LNCAP (cell line): ENCODE data around the gene IDUA.

Source experiments
- TF ChIP-seq, protein P1 (sequence below): fragments of 450-650 bp; IDR thresholded peaks from 2 replicates; pipeline ENCODE4 v1.5.1; 2017; ENCODE audit warnings: mild to moderate bottlenecking

Gene IDUA

DNA sequence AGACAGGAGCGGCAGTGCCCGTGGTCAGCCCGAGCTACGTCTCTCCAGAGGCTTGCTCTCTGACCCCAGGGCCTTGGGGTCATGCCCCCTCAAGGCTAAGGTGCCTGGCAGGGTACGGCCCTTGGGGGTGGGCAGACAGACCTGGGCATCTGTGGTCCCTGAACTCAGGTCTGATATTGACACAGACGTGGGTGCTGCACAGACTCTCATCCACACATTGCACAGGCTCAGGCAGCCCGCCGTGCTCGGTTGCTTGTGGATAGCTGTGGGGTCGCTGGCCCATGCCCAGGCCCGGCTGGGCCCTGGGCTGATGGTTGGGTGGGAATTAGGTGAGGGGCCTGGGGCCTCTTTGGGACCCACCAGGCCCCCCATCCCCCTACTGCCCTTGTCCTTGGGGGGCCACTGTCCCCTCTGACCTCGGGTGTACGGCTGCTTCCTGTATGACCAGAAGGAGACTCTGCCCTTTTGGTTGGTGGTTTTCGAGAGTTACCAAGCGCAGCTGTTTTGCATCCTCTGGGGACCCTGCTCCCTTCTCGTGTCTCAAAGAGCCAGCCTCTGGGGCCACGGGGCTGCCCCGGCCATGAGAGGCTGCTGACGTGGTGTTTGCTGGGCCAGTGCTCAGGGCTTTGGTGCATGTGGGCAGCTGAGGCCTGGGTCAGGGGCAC is 34.7 kb downstream of the IDUA start:
- TF ChIP-seq, protein P1, sequence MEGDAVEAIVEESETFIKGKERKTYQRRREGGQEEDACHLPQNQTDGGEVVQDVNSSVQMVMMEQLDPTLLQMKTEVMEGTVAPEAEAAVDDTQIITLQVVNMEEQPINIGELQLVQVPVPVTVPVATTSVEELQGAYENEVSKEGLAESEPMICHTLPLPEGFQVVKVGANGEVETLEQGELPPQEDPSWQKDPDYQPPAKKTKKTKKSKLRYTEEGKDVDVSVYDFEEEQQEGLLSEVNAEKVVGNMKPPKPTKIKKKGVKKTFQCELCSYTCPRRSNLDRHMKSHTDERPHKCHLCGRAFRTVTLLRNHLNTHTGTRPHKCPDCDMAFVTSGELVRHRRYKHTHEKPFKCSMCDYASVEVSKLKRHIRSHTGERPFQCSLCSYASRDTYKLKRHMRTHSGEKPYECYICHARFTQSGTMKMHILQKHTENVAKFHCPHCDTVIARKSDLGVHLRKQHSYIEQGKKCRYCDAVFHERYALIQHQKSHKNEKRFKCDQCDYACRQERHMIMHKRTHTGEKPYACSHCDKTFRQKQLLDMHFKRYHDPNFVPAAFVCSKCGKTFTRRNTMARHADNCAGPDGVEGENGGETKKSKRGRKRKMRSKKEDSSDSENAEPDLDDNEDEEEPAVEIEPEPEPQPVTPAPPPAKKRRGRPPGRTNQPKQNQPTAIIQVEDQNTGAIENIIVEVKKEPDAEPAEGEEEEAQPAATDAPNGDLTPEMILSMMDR: no peak

DNA sequence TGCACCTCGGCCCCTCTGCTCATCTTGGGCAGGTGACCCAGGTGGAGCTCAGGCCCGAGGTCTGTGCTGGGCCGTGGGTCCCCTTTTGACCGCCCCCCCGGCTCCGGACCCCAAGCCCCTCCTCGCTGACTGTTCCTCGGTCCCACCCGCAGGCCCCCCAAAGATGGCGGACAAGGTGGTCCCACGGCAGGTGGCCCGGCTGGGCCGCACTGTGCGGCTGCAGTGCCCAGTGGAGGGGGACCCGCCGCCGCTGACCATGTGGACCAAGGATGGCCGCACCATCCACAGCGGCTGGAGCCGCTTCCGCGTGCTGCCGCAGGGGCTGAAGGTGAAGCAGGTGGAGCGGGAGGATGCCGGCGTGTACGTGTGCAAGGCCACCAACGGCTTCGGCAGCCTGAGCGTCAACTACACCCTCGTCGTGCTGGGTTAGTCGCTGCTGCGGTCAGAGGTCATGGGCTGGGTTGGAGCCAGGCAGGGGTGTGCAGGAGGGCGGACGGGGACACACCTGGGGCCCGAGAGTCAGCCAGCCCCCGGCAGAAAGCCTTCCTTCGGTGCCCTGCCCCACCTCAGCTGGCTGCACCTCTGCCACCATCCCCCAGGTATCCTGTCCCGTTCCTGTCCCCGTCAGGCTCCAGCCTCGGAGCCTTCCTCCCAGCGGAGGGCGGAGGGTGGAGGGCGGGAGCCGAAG is 35.4 kb downstream of the IDUA start:
- TF ChIP-seq, protein P1: no peak

DNA sequence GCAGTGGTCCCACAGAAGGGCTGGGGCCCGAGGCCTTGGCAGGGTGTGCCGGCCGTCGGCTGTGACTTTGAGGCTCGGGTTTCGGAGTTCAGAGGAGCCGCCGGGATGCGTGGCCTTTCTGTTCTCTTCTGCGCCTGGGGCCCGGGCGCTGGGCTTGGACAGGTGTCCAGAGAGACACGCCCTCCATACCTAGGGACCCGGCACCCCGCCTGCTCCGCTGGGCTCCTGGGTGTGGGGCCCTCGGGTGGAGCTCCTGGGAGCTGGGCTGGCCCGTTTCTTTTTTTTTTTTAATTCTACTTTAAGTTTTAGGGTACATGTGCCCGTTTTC is 35.9 kb downstream of the IDUA start:
- TF ChIP-seq, protein P1: no peak

DNA sequence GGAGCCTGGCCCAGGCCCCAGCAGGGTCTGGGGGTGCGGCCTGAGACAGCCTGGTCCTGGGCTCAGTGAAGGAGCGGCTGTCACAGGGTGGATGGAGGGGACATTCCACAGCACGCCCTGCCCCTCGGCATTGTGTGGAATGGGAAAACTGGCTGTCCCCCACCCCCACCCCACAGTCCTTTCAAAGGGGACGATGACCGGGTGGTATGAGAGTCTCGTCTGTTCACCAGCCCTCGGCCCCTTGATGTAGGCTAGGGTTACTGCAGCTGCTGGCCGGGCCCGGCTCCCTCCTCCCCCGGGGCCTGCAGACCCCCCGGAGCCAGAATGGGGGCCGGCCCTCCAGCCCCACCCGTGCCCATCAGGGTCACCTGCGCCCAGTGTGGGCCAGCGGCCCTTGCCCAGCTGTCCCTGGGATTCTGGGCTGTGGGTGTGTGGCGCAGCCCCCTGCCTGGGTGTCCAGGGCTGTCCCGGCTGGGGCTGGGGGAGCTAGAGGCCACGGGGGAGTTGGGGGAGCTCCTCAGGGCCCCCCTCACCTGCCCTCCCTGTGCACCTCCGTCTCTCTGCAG is 36.3 kb downstream of the IDUA start:
- TF ChIP-seq, protein P1: no peak

DNA sequence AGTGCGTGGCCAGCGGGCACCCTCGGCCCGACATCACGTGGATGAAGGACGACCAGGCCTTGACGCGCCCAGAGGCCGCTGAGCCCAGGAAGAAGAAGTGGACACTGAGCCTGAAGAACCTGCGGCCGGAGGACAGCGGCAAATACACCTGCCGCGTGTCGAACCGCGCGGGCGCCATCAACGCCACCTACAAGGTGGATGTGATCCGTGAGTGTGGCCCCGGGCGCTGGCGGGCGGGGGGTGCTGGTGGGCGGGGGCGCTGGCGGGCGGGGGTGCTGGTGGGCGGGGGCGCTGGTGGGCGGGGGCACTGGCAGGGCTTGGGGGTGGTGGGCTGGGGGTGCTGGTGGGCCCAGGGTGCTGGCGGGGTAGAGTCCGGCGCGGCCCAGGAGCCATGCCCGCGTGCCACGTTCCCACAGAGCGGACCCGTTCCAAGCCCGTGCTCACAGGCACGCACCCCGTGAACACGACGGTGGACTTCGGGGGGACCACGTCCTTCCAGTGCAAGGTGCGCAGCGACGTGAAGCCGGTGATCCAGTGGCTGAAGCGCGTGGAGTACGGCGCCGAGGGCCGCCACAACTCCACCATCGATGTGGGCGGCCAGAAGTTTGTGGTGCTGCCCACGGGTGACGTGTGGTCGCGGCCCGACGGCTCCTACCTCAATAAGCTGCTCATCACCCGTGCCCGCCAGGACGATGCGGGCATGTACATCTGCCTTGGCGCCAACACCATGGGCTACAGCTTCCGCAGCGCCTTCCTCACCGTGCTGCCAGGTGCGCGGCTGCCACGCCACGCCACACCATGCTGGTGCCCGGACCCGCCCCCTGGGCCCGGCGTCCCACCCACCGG is 37.3 kb downstream of the IDUA start:
- TF ChIP-seq, protein P1: no peak

DNA sequence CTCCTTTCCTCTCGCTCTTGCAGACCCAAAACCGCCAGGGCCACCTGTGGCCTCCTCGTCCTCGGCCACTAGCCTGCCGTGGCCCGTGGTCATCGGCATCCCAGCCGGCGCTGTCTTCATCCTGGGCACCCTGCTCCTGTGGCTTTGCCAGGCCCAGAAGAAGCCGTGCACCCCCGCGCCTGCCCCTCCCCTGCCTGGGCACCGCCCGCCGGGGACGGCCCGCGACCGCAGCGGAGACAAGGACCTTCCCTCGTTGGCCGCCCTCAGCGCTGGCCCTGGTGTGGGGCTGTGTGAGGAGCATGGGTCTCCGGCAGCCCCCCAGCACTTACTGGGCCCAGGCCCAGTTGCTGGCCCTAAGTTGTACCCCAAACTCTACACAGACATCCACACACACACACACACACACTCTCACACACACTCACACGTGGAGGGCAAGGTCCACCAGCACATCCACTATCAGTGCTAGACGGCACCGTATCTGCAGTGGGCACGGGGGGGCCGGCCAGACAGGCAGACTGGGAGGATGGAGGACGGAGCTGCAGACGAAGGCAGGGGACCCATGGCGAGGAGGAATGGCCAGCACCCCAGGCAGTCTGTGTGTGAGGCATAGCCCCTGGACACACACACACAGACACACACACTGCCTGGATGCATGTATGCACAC is 38.2 kb downstream of the IDUA start:
- TF ChIP-seq, protein P1: no peak

DNA sequence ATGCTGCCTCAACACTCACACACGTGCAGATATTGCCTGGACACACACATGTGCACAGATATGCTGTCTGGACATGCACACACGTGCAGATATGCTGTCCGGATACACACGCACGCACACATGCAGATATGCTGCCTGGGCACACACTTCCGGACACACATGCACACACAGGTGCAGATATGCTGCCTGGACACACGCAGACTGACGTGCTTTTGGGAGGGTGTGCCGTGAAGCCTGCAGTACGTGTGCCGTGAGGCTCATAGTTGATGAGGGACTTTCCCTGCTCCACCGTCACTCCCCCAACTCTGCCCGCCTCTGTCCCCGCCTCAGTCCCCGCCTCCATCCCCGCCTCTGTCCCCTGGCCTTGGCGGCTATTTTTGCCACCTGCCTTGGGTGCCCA is 39.3 kb downstream of the IDUA start:
- TF ChIP-seq, protein P1: no peak
